ENCODE results near the gene AGAP3. TPM values are rescaled to one million over a fixed set of nuclear protein-coding genes. Genes with fewer than 3 reads are reported as not detected.
A peak's percentile ranks its signal among the peaks of the same experiment; 100 is the strongest.

Gene AGAP3
- total and polyA plus RNA-seq, 2 of the 4 experiments (the other 2 are of a cell fraction), result 35.3 to 93.9 TPM

DNA sequence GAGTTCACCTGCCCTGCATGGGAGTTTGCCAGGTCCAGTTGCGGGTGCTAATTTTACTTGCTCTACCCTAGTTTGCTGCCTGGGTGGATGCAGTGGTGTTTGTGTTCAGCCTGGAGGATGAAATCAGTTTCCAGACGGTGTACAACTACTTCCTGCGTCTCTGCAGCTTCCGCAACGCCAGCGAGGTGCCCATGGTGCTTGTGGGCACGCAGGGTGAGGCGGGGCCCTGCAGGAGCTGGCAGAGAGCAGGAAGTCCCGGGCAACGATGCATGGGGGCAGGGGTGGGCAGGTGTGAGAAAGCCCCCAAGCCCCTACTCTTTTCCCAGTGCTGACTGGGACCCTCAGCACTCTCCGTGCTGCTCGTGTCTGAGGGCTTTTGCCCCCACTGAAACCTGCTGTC lies 31.3 kb downstream of the AGAP3 start:
- POLR2A ChIA-PET (ENCODE audit: unreplicated experiment), result no interaction called here
- no peak for DNase-seq
- peak overlapping the region; percentile 75 for H2AK9ac ChIP-seq (replicated peaks; ENCODE audit: low read depth, low read length, poor library complexity)
- in situ Hi-C loops (cut with MboI; ENCODE audit: low sequenced_read_pairs), result loop anchor here (25.0 kb wide), 1 partner anchor 330 kb away; no protein-coding TSS in a partner anchor
- no peak overlapping the region for H4K8ac ChIP-seq (ENCODE audit: low read depth in 2 of 2, low read length in 2 of 2)
- H3K4ac ChIP-seq (ENCODE audit: low read depth, low read length), result no peak overlapping the region
- H2AFZ ChIP-seq (replicated peaks; ENCODE audit: low read length, poor library complexity), result peak overlapping the region; percentile 19
- H2BK5ac ChIP-seq (ENCODE audit: low read depth, low read length, poor library complexity, severe bottlenecking), result no peak overlapping the region
- H3K4me2 ChIP-seq (ENCODE audit: low read depth, low read length), result no peak overlapping the region
- H3K27me3 ChIP-seq (ENCODE audit: control insufficient read depth, insufficient read depth, low read length), result no peaks in the 10 kb centered on the region
- no peak overlapping the region for H4K91ac ChIP-seq (ENCODE audit: insufficient read depth, low read depth, low read length)
- no peak overlapping the region for H3K14ac ChIP-seq (replicated peaks; ENCODE audit: low read depth, low read length)
- peaks cover 49% of the 10 kb centered on the region for H3K36me3 ChIP-seq (ENCODE audit: control insufficient read depth, insufficient read depth, low read length)
- no peak overlapping the region for H3K27ac ChIP-seq (ENCODE audit: insufficient read depth, low read length)
- no peak overlapping the region for H2BK15ac ChIP-seq (ENCODE audit: low read depth, low read length)
- H3K4me3 ChIP-seq (ENCODE audit: insufficient read depth, low read depth, low read length), result no peak overlapping the region
- H4K20me1 ChIP-seq (ENCODE audit: insufficient read depth, low read length), result peaks cover 48% of the 10 kb centered on the region
- no peaks in the 10 kb centered on the region for H3K9me3 ChIP-seq (ENCODE audit: control insufficient read depth, insufficient read depth, low read length)
- no peak for TF ChIP-seq FOS (IDR thresholded peaks at IDR 0.05; ENCODE audit: low read depth, low read length)
- TF ChIP-seq RAD21 (IDR thresholded peaks at IDR 0.05; ENCODE audit: low read length), result no peak
- TF ChIP-seq, protein P1, sequence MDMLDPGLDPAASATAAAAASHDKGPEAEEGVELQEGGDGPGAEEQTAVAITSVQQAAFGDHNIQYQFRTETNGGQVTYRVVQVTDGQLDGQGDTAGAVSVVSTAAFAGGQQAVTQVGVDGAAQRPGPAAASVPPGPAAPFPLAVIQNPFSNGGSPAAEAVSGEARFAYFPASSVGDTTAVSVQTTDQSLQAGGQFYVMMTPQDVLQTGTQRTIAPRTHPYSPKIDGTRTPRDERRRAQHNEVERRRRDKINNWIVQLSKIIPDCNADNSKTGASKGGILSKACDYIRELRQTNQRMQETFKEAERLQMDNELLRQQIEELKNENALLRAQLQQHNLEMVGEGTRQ (IDR thresholded peaks at IDR 0.05; ENCODE audit: low read depth, low read length), result no peak
- no peak for TF ChIP-seq CHD1 (IDR thresholded peaks at IDR 0.05; ENCODE audit: low read depth, low read length)
- TF ChIP-seq SMC3 (IDR thresholded peaks at IDR 0.05; ENCODE audit: low read depth, low read length), result no peak
- TF ChIP-seq, protein P2, sequence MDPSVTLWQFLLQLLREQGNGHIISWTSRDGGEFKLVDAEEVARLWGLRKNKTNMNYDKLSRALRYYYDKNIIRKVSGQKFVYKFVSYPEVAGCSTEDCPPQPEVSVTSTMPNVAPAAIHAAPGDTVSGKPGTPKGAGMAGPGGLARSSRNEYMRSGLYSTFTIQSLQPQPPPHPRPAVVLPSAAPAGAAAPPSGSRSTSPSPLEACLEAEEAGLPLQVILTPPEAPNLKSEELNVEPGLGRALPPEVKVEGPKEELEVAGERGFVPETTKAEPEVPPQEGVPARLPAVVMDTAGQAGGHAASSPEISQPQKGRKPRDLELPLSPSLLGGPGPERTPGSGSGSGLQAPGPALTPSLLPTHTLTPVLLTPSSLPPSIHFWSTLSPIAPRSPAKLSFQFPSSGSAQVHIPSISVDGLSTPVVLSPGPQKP (IDR thresholded peaks at IDR 0.05; ENCODE audit: borderline replicate concordance, low read depth, low read length), result no peak
- TF ChIP-seq NFE2L2 (IDR thresholded peaks at IDR 0.05; ENCODE audit: low read depth, low read length), result no peak
- TF ChIP-seq RCOR1 (IDR thresholded peaks at IDR 0.05; ENCODE audit: insufficient replicate concordance, low read length), result no peak
- TF ChIP-seq MAFK (IDR thresholded peaks at IDR 0.05; ENCODE audit: low read depth, low read length), result no peak
- TF ChIP-seq CEBPB (IDR thresholded peaks at IDR 0.05; ENCODE audit: low read depth, low read length), result no peak
- H3K9ac ChIP-seq (ENCODE audit: low read depth, low read length), result no peak overlapping the region
- intact Hi-C loops (cut with micrococcal nuclease), result no loop called here
- no peak overlapping the region for H3K23ac ChIP-seq (ENCODE audit: low read depth, low read length)
- H3K9me1 ChIP-seq (ENCODE audit: insufficient read depth, low read length), result peaks cover 3% of the 10 kb centered on the region
- no peak overlapping the region for H2BK20ac ChIP-seq (ENCODE audit: low read depth, low read length)
- dilution Hi-C loops (cut with HindIII; ENCODE audit: low sequenced_read_pairs, unreplicated experiment), result no loop called here
- no peak overlapping the region for H2BK120ac ChIP-seq (ENCODE audit: low read depth, low read length)
- H3K18ac ChIP-seq (ENCODE audit: low read depth, low read length), result no peak overlapping the region
- no peak overlapping the region for H4K5ac ChIP-seq (ENCODE audit: low read depth, low read length)
- WGBS, 2 experiments (ENCODE audit: extremely low coverage in 2 of 2, insufficient read length in 1 of 2), result 98% methylated on average over 7 of the region's 12 CpGs; no CpG with 5 or more reads in 1 of the 2 experiments
- CTCF ChIA-PET, result no interaction called here
- H2AK5ac ChIP-seq (ENCODE audit: low read depth, low read length), result no peak overlapping the region
- no peak overlapping the region for H3K56ac ChIP-seq (ENCODE audit: extremely low read depth, insufficient read depth, low read length)
- no peak for ATAC-seq (ENCODE audit: low read depth)
- H3K79me1 ChIP-seq (ENCODE audit: low read depth in 1 of 2, low read length in 2 of 2), result peaks cover 17 to 49% of the 10 kb centered on the region in 2 experiments
- no TSS peak for BruUV-seq (replicated peaks)
- peaks cover 16% of the 10 kb centered on the region for H3K4me1 ChIP-seq (ENCODE audit: control insufficient read depth, insufficient read depth, low read length)
